ENCODE measurements around the gene LRRTM1.

The LRRTM1 gene, protein sequence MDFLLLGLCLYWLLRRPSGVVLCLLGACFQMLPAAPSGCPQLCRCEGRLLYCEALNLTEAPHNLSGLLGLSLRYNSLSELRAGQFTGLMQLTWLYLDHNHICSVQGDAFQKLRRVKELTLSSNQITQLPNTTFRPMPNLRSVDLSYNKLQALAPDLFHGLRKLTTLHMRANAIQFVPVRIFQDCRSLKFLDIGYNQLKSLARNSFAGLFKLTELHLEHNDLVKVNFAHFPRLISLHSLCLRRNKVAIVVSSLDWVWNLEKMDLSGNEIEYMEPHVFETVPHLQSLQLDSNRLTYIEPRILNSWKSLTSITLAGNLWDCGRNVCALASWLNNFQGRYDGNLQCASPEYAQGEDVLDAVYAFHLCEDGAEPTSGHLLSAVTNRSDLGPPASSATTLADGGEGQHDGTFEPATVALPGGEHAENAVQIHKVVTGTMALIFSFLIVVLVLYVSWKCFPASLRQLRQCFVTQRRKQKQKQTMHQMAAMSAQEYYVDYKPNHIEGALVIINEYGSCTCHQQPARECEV

DNA sequence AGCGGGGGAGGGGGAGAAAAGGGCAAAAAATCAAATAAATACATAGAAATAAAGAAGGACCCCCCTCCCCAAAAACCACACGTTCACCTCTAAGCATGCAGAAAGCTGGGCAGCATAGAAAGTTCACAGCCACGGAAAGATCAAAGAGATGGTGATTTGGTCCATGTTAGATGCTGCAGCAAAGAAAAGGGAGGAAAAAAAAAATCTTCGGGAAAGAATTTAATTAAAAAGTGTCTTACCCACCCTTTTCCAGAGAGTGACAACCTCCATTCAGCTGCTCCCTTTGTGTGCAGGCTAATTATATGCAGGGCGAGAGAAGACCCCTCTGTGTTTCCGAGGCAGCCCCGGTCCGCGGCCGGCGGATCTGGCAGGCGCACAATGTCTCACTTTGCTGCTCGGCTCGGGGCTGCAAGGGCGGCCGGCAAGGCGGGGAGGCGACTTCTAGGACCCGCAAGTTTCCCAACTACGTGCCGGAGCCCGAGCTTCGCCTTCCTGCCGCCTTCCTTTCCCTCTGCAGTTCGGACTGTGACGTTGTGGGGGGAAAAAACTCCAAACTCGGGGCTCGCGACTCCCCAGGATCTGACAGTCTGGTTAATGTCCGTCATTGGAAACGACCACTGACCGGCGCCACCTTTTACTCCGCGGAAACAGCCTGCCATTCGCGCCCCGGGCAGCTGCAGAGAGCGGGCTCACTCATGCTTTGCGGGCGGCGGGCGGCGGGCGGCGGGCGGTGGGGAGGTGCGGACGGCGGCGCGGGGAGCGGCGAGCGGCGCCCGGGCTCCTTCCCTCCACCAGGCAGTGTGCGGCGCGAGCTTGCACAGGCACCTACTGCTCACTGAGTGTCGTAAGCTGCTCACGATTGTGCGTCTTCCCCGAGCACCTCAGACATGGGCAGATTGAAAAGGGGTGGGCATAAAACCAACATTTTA is at the start of gene LRRTM1:
TSS of gene LRRTM1 (minus strand) at position 844 of the 929 bp plus-strand sequence. CDS start 933 bp downstream, outside the sequence.
- no peak for DNase-seq (ENCODE audit: low read depth)

DNA sequence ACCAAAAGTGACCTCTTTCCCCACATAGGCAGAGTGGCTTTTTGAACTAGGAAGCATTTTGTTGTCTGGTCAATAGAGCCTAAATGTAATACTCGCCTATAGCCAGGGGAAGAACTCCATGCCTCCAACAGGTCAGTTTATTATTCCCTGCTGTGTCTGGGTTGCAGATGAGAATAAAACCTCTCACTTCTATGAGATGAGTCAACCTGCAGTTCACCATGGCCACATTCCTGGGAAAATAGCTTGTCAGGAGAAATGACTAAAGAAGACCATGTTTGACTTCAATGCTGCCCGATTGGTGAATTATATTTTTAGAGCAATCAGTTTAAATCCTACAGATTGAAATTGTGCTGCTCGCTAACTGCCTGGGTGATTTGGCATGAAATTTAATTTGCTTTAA is 46.7 kb upstream of the LRRTM1 start:
- DNase-seq (ENCODE audit: low read depth): no peak

DNA sequence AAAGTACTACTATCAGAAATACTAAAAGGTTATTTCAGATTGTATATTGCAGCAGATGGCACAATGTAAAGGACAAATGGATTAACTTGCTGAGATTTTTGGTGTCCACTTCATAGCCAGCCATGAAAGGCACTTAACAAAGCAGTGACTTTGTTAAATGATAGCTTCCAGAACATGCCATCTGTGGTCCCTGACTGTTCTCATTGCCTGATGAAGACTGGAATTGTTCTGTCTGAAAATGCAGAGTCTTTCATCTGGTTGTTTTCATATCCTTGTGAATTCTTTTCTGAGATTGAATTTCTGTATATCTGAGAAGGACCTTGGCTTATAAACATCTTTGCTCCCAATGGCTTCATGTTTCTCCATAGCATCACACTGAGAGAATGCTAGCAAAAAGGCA is 44.4 kb upstream of the LRRTM1 start:
- DNase-seq (ENCODE audit: low read depth): no peak

DNA sequence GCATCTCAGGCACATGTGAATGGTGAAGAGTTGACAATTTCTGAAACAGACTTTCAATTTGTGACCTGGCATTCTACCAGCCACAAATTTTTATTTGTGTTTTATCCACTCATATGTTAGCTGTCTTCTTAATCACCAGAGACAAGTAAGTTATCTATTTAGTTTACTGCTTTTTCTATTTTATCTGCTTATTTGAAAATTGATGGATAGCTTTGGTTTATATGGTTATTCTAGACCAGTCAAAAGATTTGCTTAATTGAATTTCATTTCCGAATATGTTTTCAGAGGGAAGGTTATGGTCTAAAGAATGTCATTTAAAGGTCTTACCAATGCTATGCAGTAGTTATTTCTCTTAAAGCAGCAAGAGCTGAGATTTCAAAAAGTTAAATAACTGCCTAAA is 43.5 kb upstream of the LRRTM1 start:
- DNase-seq (ENCODE audit: low read depth): no peak

DNA sequence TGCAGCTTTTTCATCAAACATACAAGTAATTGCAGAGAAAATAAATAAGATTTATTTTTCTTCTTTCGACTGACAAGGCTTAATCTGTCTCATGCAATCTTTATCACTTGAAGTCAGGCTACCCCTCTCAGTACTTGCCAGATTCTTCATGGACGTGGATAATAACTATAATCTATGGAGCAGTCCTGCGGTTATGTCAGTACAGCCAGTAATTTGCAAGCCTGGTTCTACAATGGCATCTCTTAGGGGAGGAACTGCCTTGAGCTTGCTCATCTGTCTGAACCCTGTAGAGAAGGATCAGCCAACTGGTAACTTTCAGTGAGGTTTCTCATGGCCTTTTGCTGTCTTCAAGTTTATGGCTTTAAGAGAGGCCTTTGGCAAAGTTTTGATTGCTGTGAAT is 35.5 kb upstream of the LRRTM1 start:
- DNase-seq (ENCODE audit: low read depth): no peak

DNA sequence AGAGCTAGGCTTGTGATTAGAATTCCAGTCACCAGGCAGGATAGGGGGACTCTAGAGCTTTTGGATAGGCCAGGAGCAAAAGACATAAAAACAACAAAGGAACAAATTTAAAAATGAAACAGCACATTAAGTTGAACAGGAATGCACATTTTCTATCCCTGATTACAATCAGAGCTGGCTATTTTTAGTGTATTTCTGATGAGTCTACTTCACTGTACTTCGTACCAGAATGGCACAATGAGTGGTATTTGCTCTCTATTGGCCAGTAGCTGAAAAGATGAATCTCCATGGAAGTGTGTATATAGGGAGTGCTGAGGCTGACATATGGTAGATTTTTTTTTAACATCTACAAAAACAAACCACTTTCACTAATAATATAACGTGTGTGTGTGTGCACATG is 34.2 kb upstream of the LRRTM1 start:
- no peak for DNase-seq (ENCODE audit: low read depth)

DNA sequence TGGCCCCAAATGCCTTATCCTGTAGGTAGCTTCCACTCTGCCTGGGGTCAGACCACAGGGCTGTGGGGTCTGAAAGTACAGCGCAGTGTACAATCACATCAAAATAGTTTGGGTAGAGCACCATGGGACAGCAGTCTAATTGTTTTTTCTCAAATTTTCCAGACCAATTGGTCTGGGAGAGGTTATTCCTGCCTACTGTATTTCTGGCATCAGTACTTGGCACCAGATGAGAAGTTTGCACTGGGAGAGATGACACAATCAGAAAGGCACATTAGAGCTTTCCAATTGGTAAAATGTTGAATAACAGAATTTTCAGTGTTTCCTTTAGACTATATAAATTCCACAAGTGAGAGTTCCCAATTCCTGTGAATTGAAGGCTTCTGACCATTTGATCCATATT is 30.9 kb upstream of the LRRTM1 start:
- no peak for DNase-seq (ENCODE audit: low read depth)

DNA sequence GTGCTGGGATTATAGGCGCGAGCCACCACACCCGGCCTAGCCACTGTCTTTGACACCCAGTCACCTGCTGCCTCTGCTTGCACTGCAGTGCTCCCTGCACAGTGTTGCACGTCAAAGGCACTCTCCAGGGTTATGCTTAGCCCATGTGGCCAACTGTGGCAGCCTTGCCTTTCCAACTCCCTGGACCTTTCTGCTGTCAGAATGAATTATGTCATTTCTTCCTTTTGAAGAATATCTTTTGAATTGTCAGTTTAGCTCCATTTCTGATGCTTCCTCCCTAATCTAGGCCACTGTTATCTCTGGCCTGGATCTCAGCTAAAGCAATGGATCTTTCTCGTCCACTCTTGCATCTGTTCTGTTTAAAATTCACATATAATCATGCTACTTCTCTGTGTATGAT is 29.3 kb upstream of the LRRTM1 start:
- no peak for DNase-seq (ENCODE audit: low read depth)

DNA sequence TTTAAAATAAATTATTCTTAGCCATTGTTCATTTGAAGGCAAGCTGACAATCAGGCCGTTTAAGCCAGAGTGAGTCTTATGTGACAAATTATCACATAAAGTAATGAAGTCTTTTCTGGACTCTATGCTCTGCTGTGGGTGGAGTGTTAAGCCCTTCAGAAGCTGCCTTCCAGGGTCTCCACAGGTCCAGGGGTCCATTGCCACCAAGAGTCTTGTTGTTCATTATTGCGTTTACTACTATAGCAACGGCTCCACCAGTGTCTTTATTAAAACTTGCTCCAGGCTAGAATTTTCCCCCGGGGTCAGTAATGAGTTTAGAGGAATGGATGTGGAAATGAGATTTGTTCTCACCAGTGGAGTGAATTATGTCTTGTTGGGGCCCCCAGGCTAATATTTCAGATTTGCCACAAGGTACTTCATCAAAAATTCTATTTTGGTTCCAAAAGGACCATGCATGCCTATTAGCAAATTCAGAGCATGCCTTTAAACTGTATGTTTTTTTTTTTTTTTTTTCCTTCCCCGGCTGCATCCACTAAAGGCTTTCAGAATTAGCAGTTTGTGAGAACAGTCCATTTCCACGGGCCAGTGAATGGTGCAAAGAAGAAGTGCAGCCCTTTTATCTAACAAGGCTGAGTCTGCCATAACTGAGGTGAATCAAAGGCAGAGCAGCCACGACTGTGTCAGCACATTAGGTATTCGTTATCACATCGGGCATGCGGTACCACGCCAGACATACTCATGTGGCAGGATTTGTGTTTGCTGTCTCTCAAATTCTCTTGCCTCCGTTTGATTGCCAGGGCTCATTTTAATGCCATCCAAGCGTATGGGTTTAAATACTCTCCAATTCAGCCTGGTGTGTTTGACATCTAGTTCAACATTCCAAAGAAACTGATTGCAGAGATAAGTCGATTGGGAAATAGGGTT is 26.2 kb upstream of the LRRTM1 start:
- no peak for DNase-seq (ENCODE audit: low read depth)

DNA sequence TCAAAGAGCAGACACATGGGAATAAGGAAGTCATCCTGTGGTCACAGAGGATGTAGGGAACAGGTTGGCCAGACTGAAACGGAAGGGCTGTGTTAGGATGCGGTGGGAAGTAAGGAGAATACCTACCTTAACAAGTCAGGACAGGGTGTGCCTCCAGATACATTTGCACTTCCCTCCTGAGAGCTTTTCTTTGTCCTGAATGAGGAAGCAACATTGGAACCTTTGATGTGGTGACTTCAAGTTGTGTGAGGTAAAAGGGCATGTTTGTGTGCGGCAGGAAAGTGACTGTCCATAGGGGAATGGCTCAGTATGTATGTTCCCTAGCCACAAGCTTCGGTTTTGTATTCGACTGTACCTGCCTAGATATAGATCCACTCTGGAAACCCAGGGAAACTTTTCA is 24.9 kb upstream of the LRRTM1 start:
- DNase-seq (ENCODE audit: low read depth): no peak

DNA sequence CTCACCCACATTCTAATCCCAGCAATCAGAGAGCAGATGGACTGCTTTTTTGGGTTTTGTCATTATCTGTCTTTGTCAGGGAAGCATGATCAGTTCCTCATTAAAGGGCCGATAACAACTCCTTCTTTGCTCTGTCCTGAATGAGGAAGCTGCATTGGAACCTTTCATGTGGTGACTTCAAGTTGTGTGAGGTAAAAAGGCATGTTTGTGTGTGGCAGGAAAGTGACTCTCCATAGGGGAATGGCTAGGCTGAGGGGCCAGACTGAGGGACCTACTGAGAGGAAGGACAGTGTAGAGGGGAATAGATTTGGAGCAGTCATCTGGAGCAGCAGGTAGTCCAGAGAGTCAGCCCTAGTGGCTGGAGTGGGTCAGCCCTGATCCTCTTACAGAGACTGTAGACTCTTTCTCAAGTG is 23.6 kb upstream of the LRRTM1 start:
- no peak for DNase-seq (ENCODE audit: low read depth)

DNA sequence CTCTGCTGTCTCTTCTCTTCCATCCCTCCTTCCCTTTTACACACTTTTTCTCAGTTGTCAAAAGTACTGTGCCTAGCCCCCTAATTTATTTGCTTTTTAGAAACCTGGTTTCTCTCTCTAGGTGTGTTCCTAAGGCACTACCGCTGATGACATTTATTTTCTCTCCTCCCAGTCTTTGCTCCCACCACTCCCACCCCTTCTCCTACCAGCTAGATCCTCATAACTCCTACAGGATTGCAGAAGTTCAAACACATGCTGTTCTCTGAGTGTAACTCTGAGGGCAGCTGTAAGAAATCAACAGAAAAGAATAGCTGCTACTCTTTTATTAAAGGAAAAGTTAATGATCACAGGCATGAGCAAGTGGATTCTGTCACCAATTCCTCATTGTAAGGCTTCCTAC is 22.3 kb upstream of the LRRTM1 start:
- DNase-seq (ENCODE audit: low read depth): no peak

DNA sequence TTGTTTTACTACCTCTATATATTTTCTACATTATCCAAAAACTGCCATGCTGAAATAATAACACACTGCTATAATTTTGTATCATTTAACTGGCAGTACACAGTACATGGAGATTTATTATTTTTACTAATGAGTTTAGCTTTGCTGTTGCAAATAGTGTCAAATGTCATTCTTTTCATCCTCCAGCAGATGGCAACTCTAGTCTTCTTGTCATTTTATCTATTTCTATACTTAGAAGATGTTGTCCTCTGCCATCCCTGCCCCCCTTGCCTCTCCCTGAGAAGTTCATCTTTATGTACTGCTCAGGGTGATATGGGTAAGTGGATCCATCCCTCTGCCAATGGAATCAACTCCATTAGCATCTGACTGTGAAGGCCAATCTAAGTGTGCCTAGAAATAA is 21.7 kb upstream of the LRRTM1 start:
- DNase-seq (ENCODE audit: low read depth): no peak

DNA sequence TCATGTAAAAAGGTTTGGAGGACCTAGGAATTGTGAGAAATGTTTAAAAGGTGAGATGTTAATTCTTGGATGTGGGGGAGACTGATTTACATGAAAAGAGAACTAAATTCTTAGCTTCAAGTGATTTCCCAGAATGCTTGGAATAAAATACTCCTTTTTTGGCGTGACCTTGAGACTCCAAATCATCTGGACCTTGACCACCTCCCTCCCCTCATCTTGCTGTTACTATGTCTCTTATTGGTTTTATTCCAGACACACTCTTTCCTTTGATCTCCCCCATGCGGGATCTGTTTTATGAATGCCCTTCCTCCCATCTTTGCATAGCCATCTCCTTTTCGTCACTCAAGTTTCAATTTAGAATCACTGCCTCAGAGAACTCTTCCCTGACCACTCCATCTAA is 20.0 kb upstream of the LRRTM1 start:
- no peak for DNase-seq (ENCODE audit: low read depth)

DNA sequence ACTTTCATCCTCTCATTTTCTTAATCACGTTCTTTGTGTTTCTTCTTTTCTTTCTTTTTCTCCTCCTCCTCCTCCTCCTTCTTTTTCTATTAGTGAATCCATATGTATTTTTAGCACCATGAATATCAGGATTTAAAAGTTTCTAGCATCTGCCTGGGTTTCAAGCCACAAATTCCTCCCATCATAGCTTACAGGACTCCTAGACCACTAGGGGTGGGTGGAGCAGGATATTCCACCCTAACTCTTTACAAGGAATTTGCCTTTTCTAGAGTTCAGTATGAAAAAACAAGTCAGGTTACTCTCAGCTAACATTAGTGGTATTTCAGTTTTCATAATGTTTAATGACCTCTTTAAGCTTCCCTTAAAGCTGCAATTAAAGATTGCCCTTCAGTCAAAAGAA is 19.1 kb upstream of the LRRTM1 start:
- DNase-seq (ENCODE audit: low read depth): no peak

DNA sequence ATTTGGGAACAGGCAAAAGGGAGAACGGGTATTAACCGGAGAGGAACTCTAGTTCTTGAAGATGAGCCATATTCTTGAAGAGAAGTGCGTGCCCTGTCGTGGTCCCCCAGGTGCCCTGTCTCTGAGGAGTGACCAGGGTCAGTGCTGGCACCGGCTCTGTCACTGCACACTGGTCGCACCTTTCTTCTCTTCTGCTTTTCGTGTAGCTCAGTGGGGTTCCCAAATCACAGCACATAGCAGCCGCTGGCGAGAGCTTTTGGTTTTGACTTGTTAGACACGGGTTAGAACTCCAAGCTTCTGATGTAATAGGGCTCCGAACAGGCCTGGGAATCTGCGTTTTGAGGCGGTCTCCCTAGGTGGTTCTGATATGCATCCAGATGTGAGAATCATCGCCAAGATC is 18.4 kb upstream of the LRRTM1 start:
- no peak for DNase-seq (ENCODE audit: low read depth)

DNA sequence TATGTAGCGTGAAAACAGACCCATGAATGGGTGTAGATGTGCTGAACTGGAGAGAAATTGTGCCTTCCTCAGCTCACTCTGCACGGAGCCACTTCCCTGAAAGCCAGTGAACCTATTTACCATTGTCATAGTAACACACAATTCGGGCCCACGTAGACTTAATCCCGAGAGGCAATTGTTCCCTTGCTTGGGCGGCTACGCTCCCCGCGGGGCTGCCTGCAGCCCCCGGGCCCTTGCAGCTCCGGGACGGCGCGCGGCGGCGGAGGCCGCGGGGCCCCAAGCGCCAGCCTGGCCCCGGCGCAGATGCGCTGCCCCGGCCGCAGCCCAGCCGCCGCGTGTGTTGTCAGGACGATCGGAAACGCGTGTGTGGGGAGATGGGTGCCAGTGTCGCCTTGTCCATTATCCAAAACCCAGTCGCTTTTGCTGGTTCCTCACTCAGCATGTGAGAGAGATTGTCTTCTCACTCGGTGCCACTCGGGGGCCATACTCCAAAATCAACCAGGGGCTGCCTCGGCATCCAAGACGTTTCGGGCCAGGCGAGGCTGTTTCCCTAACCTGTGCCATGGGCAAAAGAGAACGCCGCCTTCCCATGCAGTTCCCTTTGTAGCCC is 17.9 kb upstream of the LRRTM1 start:
- no peak for DNase-seq (ENCODE audit: low read depth)

DNA sequence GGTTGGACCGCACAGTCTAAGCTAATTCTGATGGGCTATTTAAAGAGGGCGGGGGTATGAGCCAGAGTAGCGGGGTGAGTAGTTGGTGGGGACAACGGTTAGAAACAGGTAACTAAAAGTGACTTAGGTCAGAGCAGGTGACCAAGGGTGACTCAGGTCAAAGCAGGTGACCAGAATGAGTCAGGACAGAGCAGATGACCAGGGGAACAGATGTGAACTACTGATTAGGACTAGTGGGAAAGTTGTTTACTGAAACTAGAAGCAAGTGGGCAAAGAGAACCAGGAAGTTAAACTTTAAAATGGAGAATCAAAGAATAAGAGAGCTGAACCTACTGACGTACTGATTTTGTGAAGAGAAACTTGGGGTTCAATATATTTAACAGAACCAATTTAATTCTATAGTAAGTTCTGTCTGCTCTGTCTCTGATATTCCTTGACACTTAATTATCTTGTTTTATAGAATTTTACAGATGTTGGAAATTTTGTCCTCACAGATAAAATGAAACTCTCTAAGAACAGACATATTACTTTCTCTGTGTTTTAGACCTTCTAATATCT is 7.8 kb upstream of the LRRTM1 start:
- no peak for DNase-seq (ENCODE audit: low read depth)

DNA sequence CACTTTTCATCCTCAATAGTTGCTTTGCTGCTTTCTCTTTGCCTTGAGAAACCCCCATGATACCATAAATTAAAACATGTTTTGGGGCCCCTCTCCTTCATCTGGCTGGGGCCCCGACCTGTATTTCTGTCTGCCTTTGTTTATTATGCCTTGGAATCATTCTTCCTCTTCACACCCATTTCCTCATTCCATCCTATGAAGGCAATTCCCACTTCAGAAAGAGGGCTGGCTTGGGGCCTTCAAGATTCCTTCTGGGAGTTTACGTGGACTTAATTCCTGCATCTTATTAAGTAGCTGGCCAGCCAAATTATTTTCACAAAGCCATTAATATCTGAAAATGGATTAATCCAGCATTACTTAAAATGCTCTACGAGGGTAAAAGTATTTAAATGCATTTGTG is 6.8 kb upstream of the LRRTM1 start:
- DNase-seq (ENCODE audit: low read depth): no peak

DNA sequence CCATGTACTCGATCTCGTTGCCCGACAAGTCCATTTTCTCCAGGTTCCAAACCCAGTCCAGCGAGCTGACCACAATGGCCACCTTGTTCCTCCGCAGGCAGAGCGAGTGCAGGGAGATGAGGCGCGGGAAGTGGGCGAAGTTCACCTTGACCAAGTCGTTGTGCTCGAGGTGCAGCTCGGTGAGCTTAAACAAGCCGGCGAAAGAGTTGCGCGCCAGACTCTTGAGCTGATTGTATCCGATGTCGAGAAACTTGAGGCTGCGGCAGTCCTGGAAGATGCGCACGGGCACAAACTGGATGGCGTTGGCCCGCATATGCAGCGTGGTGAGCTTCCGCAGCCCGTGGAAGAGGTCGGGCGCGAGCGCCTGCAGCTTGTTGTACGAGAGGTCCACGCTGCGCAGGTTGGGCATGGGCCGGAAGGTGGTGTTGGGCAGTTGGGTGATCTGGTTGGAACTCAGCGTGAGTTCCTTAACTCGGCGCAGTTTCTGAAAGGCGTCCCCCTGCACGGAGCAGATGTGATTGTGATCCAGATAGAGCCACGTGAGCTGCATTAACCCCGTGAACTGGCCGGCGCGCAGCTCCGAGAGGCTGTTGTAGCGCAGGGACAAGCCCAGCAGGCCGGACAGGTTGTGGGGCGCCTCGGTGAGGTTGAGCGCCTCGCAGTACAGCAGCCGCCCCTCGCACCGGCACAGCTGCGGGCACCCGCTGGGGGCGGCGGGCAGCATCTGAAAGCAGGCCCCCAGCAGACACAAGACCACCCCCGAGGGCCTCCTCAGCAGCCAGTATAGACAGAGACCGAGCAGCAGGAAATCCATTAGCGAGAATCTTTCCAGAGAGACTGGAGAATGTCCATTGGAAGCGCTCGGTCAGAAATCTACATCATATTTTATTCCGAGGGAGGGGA is 1.3 kb downstream of the LRRTM1 start:
- DNase-seq (ENCODE audit: low read depth): no peak

Measured in activated T-cell treated with anti-CD3 and anti-CD28 coated beads for 1 hour (primary cell).